IgD-negative memory B cell (primary cell): ENCODE data around the gene DKK3. TPM values are rescaled to one million over a fixed set of nuclear protein-coding genes. Genes with fewer than 3 reads are reported as not detected.

Experiments used
- H3K27ac Mint-ChIP-seq, 3 donors: one replicate each; pipeline ENCODE4 v1.8.0; 2020 to 2022; ENCODE audit warnings: mild to moderate bottlenecking in 3 of 3, mixed read lengths in 3 of 3, moderate library complexity in 1 of 3
- H3K27me3 Mint-ChIP-seq: one replicate; pipeline ENCODE4 v1.8.0; 2021; ENCODE audit warnings: mixed read lengths
- H3K36me3 Mint-ChIP-seq: one replicate; pipeline ENCODE4 v1.8.0; 2020; ENCODE audit warnings: mild to moderate bottlenecking, mixed read lengths
- H3K4me1 Mint-ChIP-seq, 3 donors: one replicate each; pipeline ENCODE4 v1.8.0; 2020 to 2022; ENCODE audit warnings: mixed read lengths in 3 of 3, mild to moderate bottlenecking in 1 of 3
- H3K4me3 Mint-ChIP-seq, 4 donors: one replicate each; pipeline ENCODE4 v1.8.0; 2020 to 2022; ENCODE audit warnings: mild to moderate bottlenecking in 4 of 4, mixed read lengths in 4 of 4, moderate library complexity in 3 of 4
- H3K9me3 Mint-ChIP-seq, 3 donors: one replicate each; pipeline ENCODE4 v1.8.0; 2020 to 2021; ENCODE audit warnings: mixed read lengths in 3 of 3, mild to moderate bottlenecking in 1 of 3
- polyA plus RNA-seq: library from polyadenylated mRNA; unstranded; fragments of 300-500 nt; fragmentation: Illumina TruSeq; gene quantifications from one replicate; pipeline ENCODE4 v1.2.3, GENCODE V29; 2021

DKK3 gene
- polyA plus RNA-seq, 1 donor from 2014 or later = not detected

GRCh38 chr11:11998091-11998781 is 10.2 kb downstream of the DKK3 start:
- peaks cover 21% of the 10 kb centered on the region for H3K27me3 Mint-ChIP-seq
- no peak overlapping the region for H3K27ac Mint-ChIP-seq
- H3K36me3 Mint-ChIP-seq = no peaks in the 10 kb centered on the region
- H3K4me1 Mint-ChIP-seq = peaks cover 0 to 11% (median 0%) of the 10 kb centered on the region in 3 donors
- no peaks in the 10 kb centered on the region for H3K9me3 Mint-ChIP-seq
- peak overlapping the region in 2 of 4 donors; percentile 4 to 68 for H3K4me3 Mint-ChIP-seq

GRCh38 chr11:11997049-11997322 is 11.4 kb downstream of the DKK3 start:
- Mint-ChIP-seq H3K4me1 (peaks cover 0 to 11% (median 0%) of the 10 kb centered on the region in 3 donors), H3K9me3 (no peaks in the 10 kb centered on the region), H3K36me3 (no peaks in the 10 kb centered on the region), H3K27me3 (peaks cover 20% of the 10 kb centered on the region), H3K27ac (no peak overlapping the region), H3K4me3 (no peak overlapping the region)

DNA sequence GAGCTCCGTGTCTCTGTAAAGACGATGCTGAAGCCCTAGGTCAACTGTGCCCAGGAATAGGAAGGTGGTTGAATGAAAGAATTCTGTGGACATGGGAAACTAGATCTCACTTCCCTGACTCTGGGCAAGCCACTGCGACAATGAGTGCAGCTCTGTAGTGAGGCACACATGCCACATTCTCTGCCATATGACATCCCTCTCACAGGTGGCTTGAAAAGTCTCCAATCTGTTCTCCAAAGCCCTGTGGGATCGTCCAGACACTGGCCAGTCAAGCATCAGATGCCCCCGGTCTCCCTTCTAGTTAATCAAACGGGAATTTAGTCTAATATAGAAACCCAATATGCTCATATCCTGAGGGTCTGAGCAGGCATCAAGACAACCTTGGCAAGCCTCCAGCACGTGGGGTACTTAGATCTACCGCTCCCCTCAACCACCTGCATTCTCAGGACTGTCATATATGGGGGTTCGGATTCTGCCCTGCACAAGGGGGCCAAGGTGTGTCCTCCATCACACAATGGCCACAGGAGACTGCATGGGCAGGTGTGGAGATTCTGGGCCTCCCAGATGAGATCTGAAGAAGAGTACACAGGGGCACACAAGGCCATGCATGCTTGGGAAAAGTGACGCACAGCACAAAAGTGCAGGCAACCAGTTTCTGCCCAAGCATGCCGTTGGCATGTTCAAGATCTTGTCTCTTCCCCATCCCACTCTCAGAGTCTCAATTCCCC is 11.9 kb downstream of the DKK3 start:
- H3K27me3 Mint-ChIP-seq = peaks cover 20% of the 10 kb centered on the region
- H3K36me3 Mint-ChIP-seq = peaks cover under 1% of the 10 kb centered on the region
- peaks cover 0 to 11% (median 0%) of the 10 kb centered on the region in 3 donors for H3K4me1 Mint-ChIP-seq
- H3K27ac Mint-ChIP-seq = no peak overlapping the region
- no peak overlapping the region for H3K4me3 Mint-ChIP-seq
- no peaks in the 10 kb centered on the region for H3K9me3 Mint-ChIP-seq

- Mint-ChIP-seq H3K9me3 (no peaks in the 10 kb centered on the region), H3K27ac (no peak overlapping the region), H3K27me3 (peaks cover 20% of the 10 kb centered on the region), H3K4me1 (peaks cover 0 to 11% (median 0%) of the 10 kb centered on the region in 3 donors), H3K4me3 (no peak overlapping the region), H3K36me3 (peaks cover 3% of the 10 kb centered on the region)
Measured at GRCh38 chr11:11995601-11996000, 12.8 kb downstream of the DKK3 start.

DNA sequence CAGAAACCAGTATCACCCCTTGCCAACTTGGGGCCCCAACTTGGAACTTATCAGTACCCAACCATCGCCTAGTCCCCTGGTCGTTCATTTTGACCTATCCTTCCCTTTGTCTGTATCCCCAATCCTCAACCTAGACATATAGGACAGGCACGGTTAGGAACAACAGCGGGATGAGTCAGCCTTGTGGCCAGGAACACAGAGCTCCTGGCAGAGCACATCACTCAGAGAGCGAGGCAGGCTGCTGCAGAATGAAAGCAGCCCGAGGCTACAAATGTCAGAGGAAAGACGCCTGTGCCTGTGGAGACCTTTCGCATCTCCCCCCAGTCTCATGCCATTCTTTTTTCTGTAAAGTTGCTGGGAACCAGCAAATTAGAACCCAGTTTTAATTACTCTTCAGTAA is 14.6 kb downstream of the DKK3 start:
- Mint-ChIP-seq H3K36me3 (peaks cover 4% of the 10 kb centered on the region), H3K9me3 (no peaks in the 10 kb centered on the region), H3K27me3 (peaks cover 20% of the 10 kb centered on the region), H3K27ac (no peak overlapping the region), H3K4me1 (peaks cover 0 to 9% (median 0%) of the 10 kb centered on the region in 3 donors), H3K4me3 (no peak overlapping the region)

GRCh38 chr11:11992257-11993212 is 15.9 kb downstream of the DKK3 start:
- H3K4me1 Mint-ChIP-seq = peaks cover 0 to 3% (median 0%) of the 10 kb centered on the region in 3 donors
- peaks cover 4% of the 10 kb centered on the region for H3K36me3 Mint-ChIP-seq
- H3K9me3 Mint-ChIP-seq = no peaks in the 10 kb centered on the region
- H3K27ac Mint-ChIP-seq = no peak overlapping the region
- H3K27me3 Mint-ChIP-seq = peaks cover 12% of the 10 kb centered on the region
- H3K4me3 Mint-ChIP-seq = no peak overlapping the region

DNA sequence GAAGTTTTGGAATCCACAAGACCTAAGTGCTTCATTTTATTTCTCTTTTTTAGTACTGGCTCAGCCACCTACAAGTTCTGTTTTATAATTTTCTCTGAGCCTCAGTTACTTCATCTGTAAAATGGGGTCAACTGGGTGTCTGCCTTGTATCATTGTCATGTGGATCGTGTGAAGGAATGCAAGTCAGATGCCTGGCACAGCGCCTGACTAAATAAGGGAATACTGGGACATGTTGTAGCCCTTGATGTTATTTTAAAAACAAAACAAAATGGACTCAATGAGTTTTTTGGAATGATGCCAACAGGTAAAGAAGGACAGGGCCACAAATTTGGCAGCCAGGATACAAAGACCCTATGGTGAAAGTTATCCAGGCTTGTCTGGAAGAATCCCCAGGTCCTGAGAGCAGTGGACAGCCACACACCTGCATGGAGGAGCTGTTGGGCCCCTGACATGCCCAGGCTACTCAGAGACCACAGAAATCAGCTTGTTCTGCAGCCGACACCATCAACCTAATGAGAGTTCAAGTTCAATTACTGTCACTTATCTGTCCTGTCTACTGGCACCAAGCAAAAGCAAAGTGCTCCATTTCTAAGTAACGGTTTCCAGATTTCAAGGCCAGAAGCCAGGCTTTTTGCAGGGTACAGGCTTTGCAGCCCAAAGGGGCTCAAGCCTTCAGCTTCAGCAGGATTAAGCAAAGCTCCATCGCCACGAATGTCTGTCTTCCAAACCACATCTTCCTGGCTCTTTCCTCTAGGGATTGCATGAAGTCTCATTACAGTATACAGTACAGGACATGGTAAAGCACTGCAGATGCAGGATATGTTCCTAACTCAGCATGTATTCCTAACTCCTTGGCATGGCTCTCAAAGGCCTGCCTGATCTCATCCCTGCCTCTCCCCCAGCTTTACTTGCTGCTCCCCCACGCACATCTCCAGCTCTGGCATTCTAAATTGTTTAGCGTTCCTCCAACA is 18.4 kb downstream of the DKK3 start:
- Mint-ChIP-seq H3K4me3 (no peak overlapping the region), H3K27me3 (peaks cover 7% of the 10 kb centered on the region), H3K27ac (no peak overlapping the region), H3K9me3 (no peaks in the 10 kb centered on the region), H3K4me1 (no peaks in the 10 kb centered on the region), H3K36me3 (peaks cover 4% of the 10 kb centered on the region)

- Mint-ChIP-seq H3K27me3 (no peaks in the 10 kb centered on the region), H3K4me3 (no peak overlapping the region), H3K4me1 (no peaks in the 10 kb centered on the region), H3K9me3 (no peaks in the 10 kb centered on the region), H3K27ac (no peak overlapping the region), H3K36me3 (peaks cover 4% of the 10 kb centered on the region)
Measured at GRCh38 chr11:11988681-11989261, 19.7 kb downstream of the DKK3 start.

DNA sequence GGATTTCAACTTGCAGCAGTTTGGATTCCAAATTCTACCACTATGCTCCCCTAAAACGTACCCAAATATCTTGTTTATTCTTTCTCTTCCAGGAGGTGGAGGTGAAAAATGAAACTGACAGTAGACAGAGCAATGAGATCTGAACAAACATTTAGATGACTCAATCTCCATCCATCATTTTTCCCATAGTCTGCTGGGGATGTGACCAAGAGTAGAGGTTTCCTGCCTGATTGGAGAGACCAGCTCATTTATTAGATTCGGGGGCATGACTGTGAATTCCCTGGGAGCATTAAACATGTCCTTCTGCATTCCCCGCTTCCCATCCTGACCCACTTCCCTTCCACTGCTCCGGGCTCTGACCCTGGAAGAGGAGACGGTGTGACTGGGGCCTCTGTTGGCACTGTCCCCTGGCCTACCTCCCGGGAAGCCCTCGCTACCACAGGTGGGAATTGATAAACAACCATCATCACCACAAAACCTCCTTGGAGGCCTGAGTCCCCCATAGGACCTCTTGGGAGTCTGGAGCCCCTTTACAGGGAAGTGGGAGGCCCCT is 20.3 kb downstream of the DKK3 start:
- H3K4me1 Mint-ChIP-seq = no peaks in the 10 kb centered on the region
- no peaks in the 10 kb centered on the region for H3K27me3 Mint-ChIP-seq
- no peak overlapping the region for H3K27ac Mint-ChIP-seq
- peaks cover 4% of the 10 kb centered on the region for H3K36me3 Mint-ChIP-seq
- no peaks in the 10 kb centered on the region for H3K9me3 Mint-ChIP-seq
- H3K4me3 Mint-ChIP-seq = no peak overlapping the region

GRCh38 chr11:11987503-11988022 is 20.9 kb downstream of the DKK3 start:
- H3K4me3 Mint-ChIP-seq = no peak overlapping the region
- no peaks in the 10 kb centered on the region for H3K4me1 Mint-ChIP-seq
- H3K36me3 Mint-ChIP-seq = peaks cover 4% of the 10 kb centered on the region
- H3K27ac Mint-ChIP-seq = no peak overlapping the region
- no peaks in the 10 kb centered on the region for H3K9me3 Mint-ChIP-seq
- no peaks in the 10 kb centered on the region for H3K27me3 Mint-ChIP-seq

DNA sequence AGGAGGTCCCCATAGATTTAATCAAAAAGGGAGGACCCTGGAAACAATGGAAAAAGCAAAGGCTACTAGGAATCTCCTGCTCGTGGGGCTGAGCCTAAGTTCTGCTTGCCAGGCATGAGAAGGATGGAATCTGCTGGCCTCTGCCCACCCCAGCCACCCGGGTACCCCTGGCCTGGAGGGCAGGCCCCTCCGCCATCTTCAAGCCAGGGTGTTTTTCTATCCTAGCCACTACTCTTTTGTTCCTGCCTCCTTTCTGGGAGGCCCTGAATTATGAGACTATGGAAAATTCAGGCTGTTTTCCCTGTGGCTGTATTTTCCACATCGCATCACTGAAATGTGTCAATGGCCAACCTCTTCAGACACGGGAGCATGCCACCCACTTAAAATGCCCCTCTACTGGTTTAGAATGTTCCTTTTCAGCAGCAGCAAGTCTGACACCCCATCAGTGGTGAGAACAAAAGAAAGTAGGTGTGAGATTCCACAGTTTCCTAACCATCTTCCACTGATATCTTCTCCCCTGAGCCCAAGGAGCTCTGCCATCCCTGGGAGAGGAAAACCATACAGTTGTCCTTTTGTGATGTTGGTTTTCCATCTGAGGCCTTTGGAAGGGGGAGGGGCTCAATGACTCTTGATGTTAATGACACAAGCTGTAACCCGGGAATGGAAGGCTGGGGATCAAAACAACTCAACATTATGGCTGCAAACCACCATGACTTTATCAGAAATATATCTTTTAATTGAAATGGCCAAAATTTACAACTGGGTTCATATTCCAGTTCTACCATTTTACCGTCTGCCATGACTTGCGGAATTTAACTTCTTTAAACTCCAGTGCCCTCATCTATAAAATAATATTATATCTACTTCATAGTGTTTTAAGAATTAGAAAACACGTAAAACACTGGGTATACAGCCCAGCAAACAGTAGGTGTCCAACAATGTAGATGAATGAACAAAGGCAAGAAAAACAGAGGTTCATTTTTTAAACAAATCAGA is 22.2 kb downstream of the DKK3 start:
- Mint-ChIP-seq H3K36me3 (peaks cover 2% of the 10 kb centered on the region), H3K9me3 (no peaks in the 10 kb centered on the region), H3K4me3 (no peak overlapping the region), H3K4me1 (no peaks in the 10 kb centered on the region), H3K27me3 (no peaks in the 10 kb centered on the region), H3K27ac (no peak overlapping the region)

GRCh38 chr11:11985016-11985715 is 23.3 kb downstream of the DKK3 start:
- Mint-ChIP-seq H3K9me3 (peaks cover 0 to 2% (median 0%) of the 10 kb centered on the region in 3 donors), H3K4me3 (no peak overlapping the region), H3K4me1 (no peaks in the 10 kb centered on the region), H3K36me3 (no peaks in the 10 kb centered on the region), H3K27me3 (no peaks in the 10 kb centered on the region), H3K27ac (peak overlapping the region in 1 of 3 donors; percentile 59)
